Esophagus muscularis mucosa (tissue), 3 donors: ENCODE measurements around the gene CDH4.

ENCODE experiments used
- EP300 ChIP-seq: sonication (generic); formaldehyde crosslinking; IDR thresholded peaks from one replicate; pipeline ENCODE4 v1.6.1; 2017; ENCODE audit warnings: antibody characterized with exemption
- TF ChIP-seq, protein P1 (sequence below), 3 experiments: fragments of 200-600 bp in 2 of 3; fragments of 450-650 bp in 1 of 3; sonication (generic) in 2 of 3; IDR thresholded peaks; one replicate each; pipeline ENCODE4 v1.5.1; 2017 to 2019; ENCODE audit warnings: antibody characterized with exemption in 3 of 3, mild to moderate bottlenecking in 2 of 3, moderate library complexity in 1 of 3

DNA sequence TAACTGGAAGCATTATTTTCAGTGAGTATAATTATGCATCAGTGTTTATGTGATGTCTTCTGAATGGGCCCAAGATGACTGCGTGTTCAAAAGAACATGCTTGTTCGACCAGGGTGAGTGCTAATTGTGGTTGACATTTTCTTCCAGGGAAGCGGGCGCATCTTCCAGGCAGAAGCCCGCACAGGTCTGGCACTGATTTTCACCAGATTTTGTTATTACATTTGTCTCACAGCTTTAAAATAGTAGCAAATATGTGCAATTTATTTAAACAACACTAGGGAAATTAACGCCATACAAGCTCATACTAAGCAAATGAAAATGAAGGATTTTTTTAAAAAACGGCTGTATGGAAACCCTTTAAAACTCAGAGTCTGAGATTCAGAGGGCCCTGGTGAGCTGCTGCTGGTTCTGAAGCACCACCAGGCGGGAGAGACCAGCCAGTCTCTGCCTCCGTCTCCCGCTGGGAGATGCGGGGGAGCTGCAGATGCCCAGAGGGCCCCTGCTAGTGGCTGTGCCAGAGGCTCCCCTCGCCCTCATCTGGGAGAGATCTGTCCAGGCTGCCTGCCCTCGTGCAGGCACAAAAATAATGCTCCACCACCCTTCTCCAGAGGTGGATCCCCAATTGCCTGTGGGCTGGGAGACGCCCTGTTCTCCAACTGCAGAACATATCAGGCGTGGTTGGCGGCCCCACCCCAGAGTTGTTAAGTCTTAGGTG is 516.7 kb downstream of the CDH4 start:
- TF ChIP-seq, protein P1, sequence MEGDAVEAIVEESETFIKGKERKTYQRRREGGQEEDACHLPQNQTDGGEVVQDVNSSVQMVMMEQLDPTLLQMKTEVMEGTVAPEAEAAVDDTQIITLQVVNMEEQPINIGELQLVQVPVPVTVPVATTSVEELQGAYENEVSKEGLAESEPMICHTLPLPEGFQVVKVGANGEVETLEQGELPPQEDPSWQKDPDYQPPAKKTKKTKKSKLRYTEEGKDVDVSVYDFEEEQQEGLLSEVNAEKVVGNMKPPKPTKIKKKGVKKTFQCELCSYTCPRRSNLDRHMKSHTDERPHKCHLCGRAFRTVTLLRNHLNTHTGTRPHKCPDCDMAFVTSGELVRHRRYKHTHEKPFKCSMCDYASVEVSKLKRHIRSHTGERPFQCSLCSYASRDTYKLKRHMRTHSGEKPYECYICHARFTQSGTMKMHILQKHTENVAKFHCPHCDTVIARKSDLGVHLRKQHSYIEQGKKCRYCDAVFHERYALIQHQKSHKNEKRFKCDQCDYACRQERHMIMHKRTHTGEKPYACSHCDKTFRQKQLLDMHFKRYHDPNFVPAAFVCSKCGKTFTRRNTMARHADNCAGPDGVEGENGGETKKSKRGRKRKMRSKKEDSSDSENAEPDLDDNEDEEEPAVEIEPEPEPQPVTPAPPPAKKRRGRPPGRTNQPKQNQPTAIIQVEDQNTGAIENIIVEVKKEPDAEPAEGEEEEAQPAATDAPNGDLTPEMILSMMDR (IDR thresholded peaks at IDR 0.05) = no peak
- TF ChIP-seq EP300 = no peak
